ENCODE results near the gene MAP3K8. TPM values are rescaled to one million over a fixed set of nuclear protein-coding genes. Genes with fewer than 3 reads are reported as not detected.

The MAP3K8 gene
- total and polyA plus RNA-seq, 2 donors (not counting 3 experiments of a cell fraction or from before 2014, with no cell fraction given) = 5.2 to 10.6 TPM

DNA sequence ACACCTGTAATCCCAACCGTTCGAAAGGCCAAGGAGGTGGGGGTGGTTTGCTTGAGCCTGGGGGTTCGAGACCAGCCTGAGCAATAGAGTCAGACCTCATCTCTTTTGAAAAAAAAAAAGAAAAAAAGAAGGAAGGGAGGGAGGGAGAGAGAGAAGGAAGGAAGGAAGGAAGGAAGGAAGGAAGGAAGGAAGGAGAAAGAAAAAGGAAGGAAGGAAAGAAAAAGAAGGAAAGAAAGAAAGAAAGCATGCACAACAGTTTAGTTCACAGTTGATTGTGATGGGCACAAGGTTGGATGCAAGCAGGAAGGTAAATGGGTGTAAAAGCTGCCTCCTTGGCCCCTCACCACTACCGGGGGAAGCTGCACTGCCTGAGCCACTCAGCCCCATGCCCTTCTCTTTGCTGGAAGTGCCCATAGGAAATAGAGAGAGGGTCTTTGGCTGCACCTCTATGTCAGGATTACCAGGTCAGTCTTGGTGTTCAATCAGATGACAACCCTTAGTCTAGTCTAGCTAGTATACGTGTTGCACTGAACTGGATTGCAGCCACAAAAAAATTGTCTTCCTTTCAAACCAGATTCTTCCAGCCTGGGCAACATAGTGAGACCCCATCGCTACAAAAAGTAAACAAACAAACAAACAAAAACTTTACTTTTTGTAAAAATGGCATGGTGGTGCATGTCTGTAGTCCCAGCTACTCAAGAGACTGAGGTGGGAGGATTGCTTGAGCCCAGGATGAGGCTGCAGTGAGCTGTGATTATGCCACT lies 20.0 kb downstream of the MAP3K8 start:
- FAIRE-seq = no peak
- peak overlapping the region; percentile 60 for H3K4me2 ChIP-seq (ENCODE audit: insufficient read depth, low read length)

DNA sequence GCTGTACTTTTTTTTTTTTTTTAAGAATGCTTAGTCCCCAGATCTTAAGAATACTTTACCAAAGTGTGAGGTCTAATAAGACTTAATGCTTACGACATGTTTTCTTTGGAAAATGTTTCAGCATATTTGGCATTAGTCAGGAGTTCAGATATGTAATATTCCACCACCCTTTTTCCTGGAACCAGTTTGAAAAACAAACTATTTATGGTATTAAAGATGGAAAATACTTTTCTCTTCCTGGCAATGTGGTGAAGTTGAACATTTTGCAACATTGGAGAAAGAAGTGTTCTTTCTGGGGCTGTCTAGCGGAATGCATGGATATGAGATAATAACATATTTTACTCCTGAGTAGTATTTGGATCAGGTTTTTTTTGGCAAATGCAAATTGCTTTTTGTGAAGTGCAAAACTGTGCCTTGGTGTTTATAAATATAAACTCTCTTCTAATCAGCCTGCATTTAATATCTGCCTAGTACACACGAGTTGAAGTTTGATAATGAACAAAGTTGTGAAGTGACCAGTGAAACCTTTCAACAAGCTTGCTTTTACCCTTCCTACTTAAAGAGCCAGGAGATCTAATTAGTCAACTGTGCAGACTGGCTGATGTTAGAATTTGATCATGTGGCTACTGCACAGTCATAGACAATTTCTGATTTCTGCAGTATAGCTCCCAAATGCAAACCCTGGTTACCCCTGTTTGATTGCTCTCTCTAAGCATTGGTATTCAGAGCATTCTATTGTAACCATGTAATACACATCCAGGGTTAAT lies 20.9 kb downstream of the MAP3K8 start:
- no peaks in the 10 kb centered on the region for H3K79me2 ChIP-seq (ENCODE audit: control insufficient read depth, insufficient read depth, low read length)
- TF ChIP-seq GATA2 (IDR thresholded peaks at IDR 0.05; ENCODE audit: insufficient read depth, insufficient read length, low read depth, low read length) (no peak), JUN (IDR thresholded peaks at IDR 0.05; ENCODE audit: borderline replicate concordance, insufficient read depth, insufficient read length, low read depth) (no peak), POLR2AphosphoS5 (IDR thresholded peaks at IDR 0.05; ENCODE audit: insufficient read depth, low read depth, low read length) (no peak), POLR2A (IDR thresholded peaks at IDR 0.05; ENCODE audit: low read depth, low read length) (no peak), EZH2 (IDR thresholded peaks at IDR 0.05; ENCODE audit: borderline replicate concordance, low read depth, low read length, severe bottlenecking) (no peak), FOS (IDR thresholded peaks at IDR 0.05; ENCODE audit: borderline replicate concordance, insufficient read depth, low read length) (no peak)
- TF ChIP-seq, protein P1, sequence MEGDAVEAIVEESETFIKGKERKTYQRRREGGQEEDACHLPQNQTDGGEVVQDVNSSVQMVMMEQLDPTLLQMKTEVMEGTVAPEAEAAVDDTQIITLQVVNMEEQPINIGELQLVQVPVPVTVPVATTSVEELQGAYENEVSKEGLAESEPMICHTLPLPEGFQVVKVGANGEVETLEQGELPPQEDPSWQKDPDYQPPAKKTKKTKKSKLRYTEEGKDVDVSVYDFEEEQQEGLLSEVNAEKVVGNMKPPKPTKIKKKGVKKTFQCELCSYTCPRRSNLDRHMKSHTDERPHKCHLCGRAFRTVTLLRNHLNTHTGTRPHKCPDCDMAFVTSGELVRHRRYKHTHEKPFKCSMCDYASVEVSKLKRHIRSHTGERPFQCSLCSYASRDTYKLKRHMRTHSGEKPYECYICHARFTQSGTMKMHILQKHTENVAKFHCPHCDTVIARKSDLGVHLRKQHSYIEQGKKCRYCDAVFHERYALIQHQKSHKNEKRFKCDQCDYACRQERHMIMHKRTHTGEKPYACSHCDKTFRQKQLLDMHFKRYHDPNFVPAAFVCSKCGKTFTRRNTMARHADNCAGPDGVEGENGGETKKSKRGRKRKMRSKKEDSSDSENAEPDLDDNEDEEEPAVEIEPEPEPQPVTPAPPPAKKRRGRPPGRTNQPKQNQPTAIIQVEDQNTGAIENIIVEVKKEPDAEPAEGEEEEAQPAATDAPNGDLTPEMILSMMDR (IDR thresholded peaks at IDR 0.05; ENCODE audit: extremely low read depth in 1 of 2, insufficient read depth in 1 of 2, low read depth in 1 of 2, low read length in 2 of 2) = no peak
- peak overlapping the region in 1 of 3 experiments; percentile 24 for H3K4me3 ChIP-seq (replicated peaks in 1 of 3; ENCODE audit: insufficient read depth in 1 of 3, low read depth in 1 of 3, low read length in 3 of 3)
- H3K36me3 ChIP-seq (ENCODE audit: control insufficient read depth in 2 of 2, extremely low read depth in 1 of 2, insufficient read depth in 2 of 2, low read length in 2 of 2) = peaks cover 0 to 8% of the 10 kb centered on the region in 2 experiments
- POLR2A ChIA-PET = interaction anchor here (0.7 to 1.6 kb wide), 2 partner anchors 21 to 1595 kb away, joined by 3 to 8 read pairs; no protein-coding TSS in a partner anchor
- H4K20me1 ChIP-seq (replicated peaks; ENCODE audit: control insufficient read depth, extremely low read depth, insufficient read depth, low read length) = no peaks in the 10 kb centered on the region
- peaks cover 27% of the 10 kb centered on the region for H3K4me1 ChIP-seq (ENCODE audit: control insufficient read depth, extremely low read depth, insufficient read depth, low read length)
- intact Hi-C loops (cut with micrococcal nuclease) (loop anchor here (2.0 kb wide), 1 partner anchor 22 kb away; no protein-coding TSS in a partner anchor), dilution Hi-C loops (cut with MboI; ENCODE audit: extremely low pct_ligation_motif_present, low sequenced_read_pairs) (no loop called here)
- H3K9me1 ChIP-seq (replicated peaks; ENCODE audit: control insufficient read depth, extremely low read depth, insufficient read depth, low read length) = no peaks in the 10 kb centered on the region
- H3K4me2 ChIP-seq (ENCODE audit: insufficient read depth, low read length) = peak overlapping the region; percentile 60
- BruUV-seq (replicated peaks) = no TSS peak
- CTCF ChIA-PET = interaction anchor here (1.0 to 1.5 kb wide), 4 partner anchors 9 to 136 kb away, joined by 3 to 6 read pairs (median 4); no protein-coding TSS in a partner anchor
- peak overlapping the region; percentile 29 for H3K27ac ChIP-seq (ENCODE audit: insufficient read depth, low read depth, low read length)
- H3K9me3 ChIP-seq (replicated peaks; ENCODE audit: control insufficient read depth, insufficient read depth, low read length) = no peaks in the 10 kb centered on the region
- no peak for FAIRE-seq
- no peak overlapping the region for H2AFZ ChIP-seq (ENCODE audit: low read depth, low read length)
- H3K9ac ChIP-seq (replicated peaks; ENCODE audit: extremely low read depth, insufficient read depth, low read length) = no peak overlapping the region
- peak; percentile 87 for DNase-seq (ENCODE audit: low read depth, low spot score)
- no peaks in the 10 kb centered on the region for H3K27me3 ChIP-seq (ENCODE audit: control insufficient read depth in 2 of 2, insufficient read depth in 2 of 2, low read length in 2 of 2)

More for the DNA sequence above, 20.0 kb downstream of the MAP3K8 start:
- H3K4me3 ChIP-seq (replicated peaks in 1 of 3; ENCODE audit: insufficient read depth in 1 of 3, low read depth in 1 of 3, low read length in 3 of 3) = no peak overlapping the region
- TF ChIP-seq EZH2 (IDR thresholded peaks at IDR 0.05; ENCODE audit: borderline replicate concordance, low read depth, low read length, severe bottlenecking) (no peak), FOS (IDR thresholded peaks at IDR 0.05; ENCODE audit: borderline replicate concordance, insufficient read depth, low read length) (no peak), POLR2AphosphoS5 (IDR thresholded peaks at IDR 0.05; ENCODE audit: insufficient read depth, low read depth, low read length) (no peak), GATA2 (IDR thresholded peaks at IDR 0.05; ENCODE audit: insufficient read depth, insufficient read length, low read depth, low read length) (no peak)
- H3K9ac ChIP-seq (replicated peaks; ENCODE audit: extremely low read depth, insufficient read depth, low read length) = no peak overlapping the region
- peak; percentile 10 for DNase-seq (ENCODE audit: low read depth, low spot score)
- H3K9me3 ChIP-seq (replicated peaks; ENCODE audit: control insufficient read depth, insufficient read depth, low read length) = no peaks in the 10 kb centered on the region
- no peak overlapping the region for H2AFZ ChIP-seq (ENCODE audit: low read depth, low read length)
- H3K9me1 ChIP-seq (replicated peaks; ENCODE audit: control insufficient read depth, extremely low read depth, insufficient read depth, low read length) = no peaks in the 10 kb centered on the region
- POLR2A ChIA-PET = interaction anchor here (0.7 to 1.6 kb wide), 2 partner anchors 20 to 1596 kb away, joined by 3 to 8 read pairs; no protein-coding TSS in a partner anchor
- CTCF ChIA-PET = interaction anchor here (1.0 to 1.5 kb wide), 4 partner anchors 10 to 137 kb away, joined by 3 to 6 read pairs (median 4); no protein-coding TSS in a partner anchor
- dilution Hi-C loops (cut with MboI; ENCODE audit: extremely low pct_ligation_motif_present, low sequenced_read_pairs) = no loop called here
- H3K27ac ChIP-seq (ENCODE audit: insufficient read depth, low read depth, low read length) = peak overlapping the region; percentile 29
- intact Hi-C loops (cut with micrococcal nuclease) = loop anchor here (2.0 kb wide), 1 partner anchor 21 kb away; no protein-coding TSS in a partner anchor
- peaks cover 27% of the 10 kb centered on the region for H3K4me1 ChIP-seq (ENCODE audit: control insufficient read depth, extremely low read depth, insufficient read depth, low read length)
- peaks cover 0 to 1% of the 10 kb centered on the region in 2 experiments for H3K36me3 ChIP-seq (ENCODE audit: control insufficient read depth in 2 of 2, extremely low read depth in 1 of 2, insufficient read depth in 2 of 2, low read length in 2 of 2)
- no TSS peak for BruUV-seq (replicated peaks)
- no peaks in the 10 kb centered on the region for H4K20me1 ChIP-seq (replicated peaks; ENCODE audit: control insufficient read depth, extremely low read depth, insufficient read depth, low read length)
- H3K79me2 ChIP-seq (ENCODE audit: control insufficient read depth, insufficient read depth, low read length) = no peaks in the 10 kb centered on the region
- H3K27me3 ChIP-seq (ENCODE audit: control insufficient read depth in 2 of 2, insufficient read depth in 2 of 2, low read length in 2 of 2) = no peaks in the 10 kb centered on the region

Data from endothelial cell of umbilical vein (primary cell).